GM21825 (cell line): ENCODE measurements around the gene HYAL3.
"Not testable (repeated sequence)": the region's sequence is repeated elsewhere in the genome, so short reads cannot be mapped to it uniquely, and the experiment has no call there.

ENCODE experiments used
- ATAC-seq: cut with Tn5 transposase; IDR thresholded peaks from one replicate; pipeline ENCODE4 v1.9.1; 2021; ENCODE audit warnings: mild to moderate bottlenecking, moderate library complexity; ENCODE audit not compliant: unreplicated experiment

The HYAL3 gene

GRCh38 chr3:50292159-50293078 is 6.8 kb downstream of the HYAL3 start, which contains the start of gene IFRD2:
TSS of gene IFRD2 (minus strand) at chr3:50292429. CDS start at chr3:50292274, 155 bp downstream.
- ATAC-seq = peak; percentile 89

- ATAC-seq = no peak
Observed at GRCh38 chr3:50290161-50290641, 9.0 kb downstream of the HYAL3 start.

GRCh38 chr3:50289130-50289529 is 10.1 kb downstream of the HYAL3 start:
- no peak for ATAC-seq

GRCh38 chr3:50288387-50289007 is 10.7 kb downstream of the HYAL3 start:
- no peak for ATAC-seq

- no peak for ATAC-seq
Observed at GRCh38 chr3:50287262-50287661, 11.9 kb downstream of the HYAL3 start.

- ATAC-seq = no peak
Observed at GRCh38 chr3:50286322-50287227, 12.6 kb downstream of the HYAL3 start.

GRCh38 chr3:50284121-50284520 is 15.1 kb downstream of the HYAL3 start:
- ATAC-seq = not testable (repeated sequence)

GRCh38 chr3:50279255-50280016 is 19.8 kb downstream of the HYAL3 start:
- ATAC-seq = no peak

- no peak for ATAC-seq
Observed at GRCh38 chr3:50278880-50279224, 20.4 kb downstream of the HYAL3 start, which contains the start of gene LSMEM2. TSS of gene LSMEM2 (plus strand) at chr3:50279087. CDS start at chr3:50279114, 27 bp downstream.

GRCh38 chr3:50278123-50278879 is 20.9 kb downstream of the HYAL3 start:
- no peak for ATAC-seq

GRCh38 chr3:50276762-50277101 is 22.5 kb downstream of the HYAL3 start:
- ATAC-seq = no peak

- no peak for ATAC-seq
Observed at GRCh38 chr3:50275996-50276761, 23.0 kb downstream of the HYAL3 start.

GRCh38 chr3:50275141-50275995 is 23.8 kb downstream of the HYAL3 start:
- no peak for ATAC-seq

GRCh38 chr3:50274371-50275104 is 24.7 kb downstream of the HYAL3 start:
- ATAC-seq = no peak

GRCh38 chr3:50273689-50274065 is 25.5 kb downstream of the HYAL3 start:
- no peak for ATAC-seq

GRCh38 chr3:50272911-50273688 is 26.1 kb downstream of the HYAL3 start:
- peak; percentile 73 for ATAC-seq
